ENCODE results near the gene ZFHX3.

ZFHX3 gene

GRCh38 chr16:72936408-72936807 is 111.5 kb downstream of the ZFHX3 start:
- in situ Hi-C loops (cut with MboI; ENCODE audit: low sequenced_read_pairs), result no loop called here

DNA sequence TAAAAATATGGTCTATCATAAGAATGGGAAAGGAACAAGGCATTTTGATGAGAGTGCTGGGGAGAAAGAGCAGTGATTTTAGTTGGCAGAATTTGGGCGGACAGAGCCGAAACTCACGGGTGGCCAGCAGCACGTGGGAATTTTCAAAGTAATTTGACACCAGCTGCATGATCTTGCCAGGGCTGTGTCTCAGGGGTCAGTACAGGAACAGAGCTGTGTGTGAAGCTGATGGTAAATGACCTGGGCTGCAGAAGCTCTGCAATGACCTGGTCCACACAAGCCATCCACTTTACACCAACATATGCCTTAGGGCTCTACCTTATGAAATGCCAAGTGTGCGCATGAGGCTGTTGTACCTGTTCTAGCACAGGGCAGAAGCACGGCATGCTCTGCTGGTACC is 112.0 kb downstream of the ZFHX3 start:
- in situ Hi-C loops (cut with MboI; ENCODE audit: low sequenced_read_pairs), result no loop called here

DNA sequence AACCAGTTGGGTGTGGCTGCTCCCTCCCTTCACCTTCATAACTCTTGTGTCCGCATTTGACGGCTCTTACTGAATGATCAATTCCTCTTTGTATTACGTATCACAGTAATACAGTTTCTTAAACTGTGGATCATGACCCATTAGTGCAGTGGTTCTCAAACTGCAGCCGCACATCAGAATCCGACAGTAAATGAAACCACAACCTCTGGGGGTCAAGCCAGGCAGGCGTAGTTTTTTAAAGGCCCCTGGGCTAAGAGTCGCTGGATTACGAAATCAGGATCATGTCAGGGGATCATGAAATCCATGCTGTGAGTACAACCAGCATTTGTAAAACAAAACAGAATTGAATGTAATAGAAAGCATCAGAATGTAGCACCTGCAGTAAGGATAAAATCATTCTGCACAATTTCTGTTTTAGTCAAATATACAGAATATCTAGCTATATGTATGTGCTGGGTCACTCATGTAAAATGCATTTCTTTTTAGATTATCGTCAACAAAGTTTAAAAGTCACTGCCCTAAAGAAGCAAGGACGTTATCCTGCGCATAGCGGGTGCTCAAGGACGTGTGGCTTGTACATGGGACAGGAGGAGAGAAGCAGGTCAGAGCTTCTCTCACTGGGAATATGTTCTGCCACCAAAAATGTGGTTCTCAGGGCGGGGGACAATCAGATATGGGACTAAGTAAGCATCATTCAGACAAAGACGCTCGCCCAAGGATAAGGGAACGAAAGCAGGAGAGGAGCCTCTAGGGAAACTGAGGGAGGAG is 113.1 kb downstream of the ZFHX3 start:
- in situ Hi-C loops (cut with MboI; ENCODE audit: low sequenced_read_pairs), result no loop called here

DNA sequence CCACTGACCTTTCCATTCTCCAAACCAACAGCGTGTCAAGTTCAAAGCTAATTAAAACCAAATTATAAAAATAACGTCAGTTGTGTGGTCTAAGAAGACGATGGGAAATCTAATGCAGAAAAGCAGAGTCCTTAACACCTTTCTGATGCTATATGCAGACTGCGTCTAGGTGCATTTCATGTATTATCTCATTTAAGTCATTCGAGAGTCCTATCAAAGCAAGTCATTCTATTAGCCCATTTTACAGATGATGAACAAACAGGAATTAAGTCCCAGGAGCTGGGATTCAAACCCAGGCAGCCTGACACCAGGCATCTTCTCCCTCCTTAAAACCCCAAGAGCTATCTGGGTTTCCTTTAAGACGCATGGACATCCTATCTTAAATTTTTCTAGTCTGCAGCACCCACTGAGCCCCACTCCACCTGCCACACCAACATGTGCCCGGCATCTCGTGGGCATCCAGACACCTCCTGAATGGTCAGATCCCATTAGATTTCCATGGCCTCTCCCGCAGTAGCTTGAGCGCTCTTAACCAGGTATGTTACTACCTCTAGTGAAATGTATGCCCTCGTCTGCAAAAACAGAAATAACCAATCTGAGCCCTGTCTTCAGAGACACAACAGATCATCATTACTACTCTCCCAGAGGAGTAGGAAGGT is 115.1 kb downstream of the ZFHX3 start:
- in situ Hi-C loops (cut with MboI; ENCODE audit: low sequenced_read_pairs), result no loop called here

GRCh38 chr16:72932050-72932449 is 115.9 kb downstream of the ZFHX3 start:
- in situ Hi-C loops (cut with MboI; ENCODE audit: low sequenced_read_pairs), result no loop called here

DNA sequence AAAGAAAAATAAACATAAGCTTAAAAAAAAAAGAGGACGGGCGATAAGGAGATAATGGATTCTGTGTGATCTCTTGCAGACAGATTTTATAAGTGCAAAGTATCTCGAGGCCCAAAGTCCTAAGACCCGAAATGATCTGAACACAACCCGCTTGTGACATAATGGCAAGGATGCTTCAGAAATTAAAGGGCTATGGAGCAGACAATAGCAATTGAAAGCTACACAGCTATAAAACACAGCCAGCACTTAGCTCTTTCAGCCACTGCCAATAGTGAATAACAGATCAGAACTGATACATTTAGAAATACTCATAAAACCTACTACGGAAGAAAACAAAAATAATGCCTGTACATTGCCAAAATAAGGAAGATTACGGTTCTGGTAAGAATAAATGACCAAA is 117.5 kb downstream of the ZFHX3 start:
- in situ Hi-C loops (cut with MboI; ENCODE audit: low sequenced_read_pairs), result no loop called here

- in situ Hi-C loops (cut with MboI; ENCODE audit: low sequenced_read_pairs), result no loop called here
These were observed 119.6 kb downstream of the ZFHX3 start for GRCh38 chr16:72928090-72928981.

DNA sequence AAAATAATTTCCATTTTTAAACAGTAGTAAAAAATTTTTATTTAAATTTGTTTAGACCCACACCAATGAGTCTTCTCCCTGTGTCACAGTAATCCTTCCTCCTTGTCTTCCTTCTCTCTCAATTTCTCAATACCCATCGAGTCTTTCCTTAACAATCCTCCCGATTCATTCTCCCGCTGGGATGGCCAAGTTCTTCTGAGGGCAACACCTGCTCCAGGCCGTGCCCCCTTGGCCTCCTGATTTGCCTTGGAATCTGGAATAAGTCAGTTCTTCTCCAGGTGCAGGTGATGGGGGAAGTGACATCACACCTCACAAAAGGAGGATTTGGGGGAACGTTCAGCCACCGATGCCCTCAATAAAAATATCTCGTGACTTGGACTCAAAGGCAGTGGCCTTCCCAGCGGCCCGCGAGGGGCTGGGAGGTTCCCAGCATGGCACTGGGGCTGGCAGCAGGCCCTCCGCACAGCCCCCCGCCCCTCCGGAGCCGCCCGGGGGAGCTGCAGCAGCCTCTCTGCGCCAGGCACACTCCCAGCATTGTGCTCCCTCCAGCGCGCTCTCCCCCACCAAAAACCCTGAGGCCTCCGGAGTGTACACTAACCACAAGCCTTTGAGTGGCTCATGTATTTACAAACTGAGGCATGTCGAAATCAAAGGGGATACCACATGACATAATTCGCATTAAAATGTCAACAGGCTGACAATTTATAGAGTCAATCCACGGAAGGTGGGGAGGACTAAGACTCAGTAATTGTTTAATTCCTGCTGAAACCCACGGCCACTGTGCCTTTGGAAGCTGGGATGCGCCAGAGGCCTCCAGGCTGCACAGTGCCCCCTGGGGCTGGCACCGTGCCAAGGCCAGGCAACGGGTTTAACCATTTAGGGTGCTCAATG is 120.5 kb downstream of the ZFHX3 start:
- in situ Hi-C loops (cut with MboI; ENCODE audit: low sequenced_read_pairs), result no loop called here

- in situ Hi-C loops (cut with MboI; ENCODE audit: low sequenced_read_pairs), result no loop called here
These were observed 121.5 kb downstream of the ZFHX3 start for GRCh38 chr16:72926177-72927070.

- in situ Hi-C loops (cut with MboI; ENCODE audit: low sequenced_read_pairs), result no loop called here
These were observed 122.3 kb downstream of the ZFHX3 start for GRCh38 chr16:72925631-72925979.

DNA sequence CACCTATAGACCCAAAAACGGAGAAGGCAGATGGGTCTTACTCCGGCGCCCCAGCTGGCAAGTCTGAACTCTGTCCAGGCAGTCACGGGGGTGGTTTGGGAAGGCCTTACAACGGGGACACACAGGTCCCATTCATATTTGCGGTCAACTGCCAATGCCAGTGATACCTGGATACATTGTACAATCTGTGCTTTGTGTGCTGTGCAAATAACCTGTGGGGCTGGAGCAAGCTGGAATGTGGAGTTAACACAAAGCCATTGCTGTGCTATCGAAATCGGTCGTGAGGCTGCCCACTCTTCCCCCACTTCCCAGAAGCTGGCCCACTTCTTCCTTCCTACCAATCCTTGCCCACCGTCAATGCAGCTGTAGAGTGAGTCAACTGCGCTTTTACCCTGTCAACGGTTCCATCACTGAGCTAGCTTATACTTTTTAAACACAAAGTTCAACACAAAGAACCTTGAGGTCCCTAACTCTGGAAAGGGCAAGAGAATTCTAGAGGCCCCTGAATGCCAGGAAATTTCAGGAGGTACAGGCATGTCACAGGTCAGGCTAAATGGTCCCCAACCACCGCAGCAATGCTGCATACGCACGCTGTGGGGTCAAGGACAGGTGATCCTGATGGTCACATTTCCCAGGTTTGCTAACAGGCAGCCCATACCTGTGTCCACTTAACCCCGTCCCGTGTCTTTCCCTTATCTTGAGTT is 122.8 kb downstream of the ZFHX3 start:
- in situ Hi-C loops (cut with MboI; ENCODE audit: low sequenced_read_pairs), result no loop called here

DNA sequence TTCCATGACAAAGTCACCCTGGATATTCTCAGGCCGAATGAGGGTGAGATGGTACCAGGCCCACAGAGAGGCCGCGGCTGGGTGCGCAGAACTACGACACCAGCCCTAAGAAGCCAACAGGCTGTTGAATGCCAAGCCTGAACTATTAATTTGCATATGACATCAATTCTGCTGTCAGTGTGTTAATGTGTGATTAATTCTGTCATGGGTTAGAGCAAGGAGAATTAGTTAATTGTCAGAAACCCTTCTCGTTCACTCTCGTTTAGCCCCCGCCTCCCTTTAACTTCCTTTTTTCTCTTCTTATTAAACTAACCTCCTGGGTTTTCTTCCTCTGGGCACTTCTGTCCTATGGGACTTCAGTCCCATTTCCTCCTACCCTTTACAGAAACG is 123.4 kb downstream of the ZFHX3 start:
- in situ Hi-C loops (cut with MboI; ENCODE audit: low sequenced_read_pairs), result no loop called here

GRCh38 chr16:72923757-72924156 is 124.2 kb downstream of the ZFHX3 start:
- in situ Hi-C loops (cut with MboI; ENCODE audit: low sequenced_read_pairs), result no loop called here

DNA sequence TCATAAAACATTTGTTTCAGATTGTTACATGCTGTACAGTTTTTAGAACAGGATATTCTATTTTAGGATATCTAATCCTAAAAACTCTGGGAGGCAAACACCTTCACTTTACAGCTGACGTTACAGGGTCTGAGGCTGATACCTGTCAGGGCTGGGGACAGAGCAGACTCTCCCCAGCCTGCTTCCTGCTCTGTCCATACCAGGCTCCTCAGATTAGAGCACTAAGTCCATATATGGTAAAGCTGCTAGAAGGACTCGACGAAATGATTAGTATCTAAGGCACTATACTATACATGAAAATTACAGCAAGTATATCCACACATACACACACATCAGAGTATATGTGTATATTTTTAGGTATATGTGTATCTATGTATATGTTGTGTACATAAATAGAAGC is 125.2 kb downstream of the ZFHX3 start:
- in situ Hi-C loops (cut with MboI; ENCODE audit: low sequenced_read_pairs), result no loop called here

- in situ Hi-C loops (cut with MboI; ENCODE audit: low sequenced_read_pairs), result no loop called here
These were observed 126.3 kb downstream of the ZFHX3 start for GRCh38 chr16:72921620-72922019.

- in situ Hi-C loops (cut with MboI; ENCODE audit: low sequenced_read_pairs), result no loop called here
These were observed 126.8 kb downstream of the ZFHX3 start for GRCh38 chr16:72921106-72921505.

- in situ Hi-C loops (cut with MboI; ENCODE audit: low sequenced_read_pairs), result no loop called here
These were observed 130.9 kb downstream of the ZFHX3 start for GRCh38 chr16:72917051-72917450.

GRCh38 chr16:72915331-72915730 is 132.6 kb downstream of the ZFHX3 start:
- in situ Hi-C loops (cut with MboI; ENCODE audit: low sequenced_read_pairs), result no loop called here

DNA sequence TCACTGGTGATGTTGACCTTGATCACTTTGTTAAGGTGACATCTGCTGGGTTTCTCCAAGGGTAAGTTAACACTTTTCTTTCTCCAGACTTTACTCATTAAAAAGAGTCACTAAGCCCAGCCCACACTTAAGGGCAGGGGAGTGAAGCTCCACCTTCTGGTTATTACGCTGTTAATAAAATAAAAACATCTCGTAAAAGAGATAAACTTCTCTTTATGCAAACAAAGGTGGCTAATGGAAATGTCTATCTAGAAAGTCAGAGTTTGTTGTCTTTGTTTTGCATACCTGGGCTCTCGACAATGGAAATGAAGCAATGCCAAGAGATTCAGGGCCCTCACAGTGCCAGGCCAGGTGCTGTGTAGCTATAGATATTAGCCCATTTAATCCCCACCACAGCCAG is 134.4 kb downstream of the ZFHX3 start:
- in situ Hi-C loops (cut with MboI; ENCODE audit: low sequenced_read_pairs), result no loop called here
